A549 (cell line): ENCODE measurements around the gene PRXL2B.
"Not testable (repeated sequence)": the region's sequence is repeated elsewhere in the genome, so short reads cannot be mapped to it uniquely, and the experiment has no call there.

Experiments
- CTCF ChIP-seq: fragments of >200 bp; sonication (Bioruptor Twin); formaldehyde crosslinking; IDR thresholded peaks from 3 replicates; pipeline ENCODE4 v1.5.1; 2016
- EP300 ChIP-seq, 2 experiments: fragments of >200 bp; sonication (Bioruptor Twin); formaldehyde crosslinking; IDR thresholded peaks; 2 replicates in 1 of 2; 3 replicates in 1 of 2; pipeline ENCODE4 v1.6.1; 2016 to 2017
- POLR2A ChIP-seq: IDR thresholded peaks from 2 replicates; pipeline ENCODE4 v1.6.1; 2012; ENCODE audit warnings: mild to moderate bottlenecking, low read length
- RAD21 ChIP-seq, 2 experiments: fragments of >200 bp in 1 of 2; sonication (Bioruptor Twin) in 1 of 2; formaldehyde crosslinking in 1 of 2; IDR thresholded peaks in 1 of 2; conservative IDR thresholded peaks in 1 of 2; 2 replicates in 1 of 2; 3 replicates in 1 of 2; pipeline ENCODE4 v1.6.1; 2012 to 2018; ENCODE audit warnings: inconsistent platforms in 1 of 2
- SMC3 ChIP-seq: fragments of >200 bp; sonication (Bioruptor Twin); formaldehyde crosslinking; IDR thresholded peaks from 3 replicates; pipeline ENCODE4 v1.6.1; 2018; ENCODE audit warnings: inconsistent platforms
- ZSCAN20 ChIP-seq: fragments of 250-450 bp; sonication (Bioruptor Pico); IDR thresholded peaks from 2 replicates; pipeline ENCODE4 v1.8.0; 2022; ENCODE audit warnings: mild to moderate bottlenecking, moderate library complexity

DNA sequence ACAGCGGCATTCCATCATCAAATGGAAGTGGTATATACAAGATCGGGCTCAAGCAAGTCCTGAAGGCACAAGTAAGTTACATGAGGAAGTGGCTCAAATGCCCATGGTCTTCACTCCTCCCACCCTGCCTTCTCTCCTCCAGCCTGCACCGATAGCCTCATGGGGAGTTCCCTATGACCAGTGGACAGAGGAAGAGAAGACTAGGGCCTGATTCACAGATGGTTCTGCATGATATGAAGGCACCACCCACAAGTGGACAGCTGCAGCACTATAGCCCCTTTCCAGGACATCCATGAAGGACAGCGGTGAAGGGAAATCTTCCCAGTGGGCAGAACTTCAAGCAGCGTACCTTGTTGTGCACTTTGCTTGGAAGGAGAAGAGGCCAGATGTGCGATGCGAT lies 39.2 kb downstream of the PRXL2B start:
- not testable (repeated sequence) for TF ChIP-seq CTCF; EP300 (IDR thresholded peaks at IDR 0.05); SMC3; POLR2A; ZSCAN20 (CRISPR knock-in tag); RAD21 (conservative IDR thresholded peaks at IDR 0.05 in 1 of 2, IDR thresholded peaks at IDR 0.05 in 1 of 2)
